Measurements from ENCODE around the gene GPAM.

GRCh38 chr10:112176543-112176942 is 7.0 kb downstream of the GPAM start:
- TF ChIP-seq CTCF (IDR thresholded peaks at IDR 0.05) (no peak), EZH2 (IDR thresholded peaks at IDR 0.05; ENCODE audit: borderline replicate concordance, insufficient read depth, low read depth, low read length, poor library complexity, severe bottlenecking) (no peak)
